Stimulated activated CD4-positive, alpha-beta T cell treated with anti-CD3 and anti-CD28 coated beads, Interleukin-15, amount 100 ng/mL, for 24 hours (primary cell): ENCODE measurements around the gene WIPI1.
"Not testable (repeated sequence)": the region's sequence is repeated elsewhere in the genome, so short reads cannot be mapped to it uniquely, and the experiment has no call there.

ENCODE experiments used
- DNase-seq: peaks from one replicate; pipeline ENCODE4 v3.0.0-alpha.2; 2020

Gene WIPI1

GRCh38 chr17:68383443-68384321, 73.6 kb downstream of the WIPI1 start:
- peak; percentile 22 for DNase-seq

- DNase-seq, result no peak
Measured at GRCh38 chr17:68383120-68383442, 74.2 kb downstream of the WIPI1 start.

GRCh38 chr17:68382582-68383085, 74.7 kb downstream of the WIPI1 start:
- no peak for DNase-seq

GRCh38 chr17:68381076-68381900, 76.0 kb downstream of the WIPI1 start:
- DNase-seq, result peak; percentile 17

- no peak for DNase-seq
Measured at GRCh38 chr17:68379692-68380677, 77.3 kb downstream of the WIPI1 start.

- no peak for DNase-seq
Measured at GRCh38 chr17:68379177-68379510, 78.2 kb downstream of the WIPI1 start.

GRCh38 chr17:68378268-68379176, 78.8 kb downstream of the WIPI1 start:
- DNase-seq, result no peak

GRCh38 chr17:68377771-68378267, 79.5 kb downstream of the WIPI1 start:
- DNase-seq, result no peak

GRCh38 chr17:68376178-68376577, 81.1 kb downstream of the WIPI1 start:
- not testable (repeated sequence) for DNase-seq

- DNase-seq, result no peak
Measured at GRCh38 chr17:68375566-68375965, 81.7 kb downstream of the WIPI1 start.
